HL-60 (cell line): Measurements from ENCODE around the gene LRCH2.

Experiments used
- DNase-seq, 2 experiments: peaks; one replicate each; pipeline ENCODE4 v3.0.0-alpha.2; 2010 to 2020; ENCODE audit warnings: low read depth in 1 of 2, low spot score in 1 of 2
- H3K27ac ChIP-seq: fragments of 250-450 bp; sonication (Bioruptor Pico); replicated peaks from 2 replicates; pipeline ENCODE4 v1.5.1; 2020; ENCODE audit warnings: mild to moderate bottlenecking, moderate library complexity
- H3K27me3 ChIP-seq: fragments of 250-450 bp; sonication (Bioruptor Pico); 2 replicates; pipeline ENCODE4 v1.5.1; 2021; ENCODE audit warnings: mild to moderate bottlenecking, moderate library complexity; ENCODE audit not compliant: insufficient read depth, poor library complexity, severe bottlenecking
- H3K4me3 ChIP-seq: replicated peaks from 2 replicates; pipeline ENCODE4 v1.5.1; 2011; ENCODE audit warnings: mild to moderate bottlenecking, control low read depth, low read length; ENCODE audit not compliant: insufficient read depth
- GABPA ChIP-seq: IDR thresholded peaks from 2 replicates; pipeline ENCODE4 v1.6.1; 2012; ENCODE audit warnings: low read depth
- POLR2AphosphoS5 ChIP-seq: IDR thresholded peaks from 2 replicates; pipeline ENCODE4 v1.6.1; 2012; ENCODE audit warnings: low read depth
- SPI1 ChIP-seq: IDR thresholded peaks from 2 replicates; pipeline ENCODE4 v1.6.1; 2012; ENCODE audit warnings: low read depth, mild to moderate bottlenecking, borderline replicate concordance
- TF ChIP-seq, protein P1 (sequence below): IDR thresholded peaks from 2 replicates; pipeline ENCODE4 v1.6.1; 2012; ENCODE audit warnings: low read depth; ENCODE audit not compliant: insufficient replicate concordance
- TF ChIP-seq, protein P2 (sequence below): IDR thresholded peaks from one replicate; pipeline ENCODE4 v1.5.1; 2011; ENCODE audit warnings: low read length, control low read depth, inconsistent platforms; ENCODE audit not compliant: insufficient read depth

The LRCH2 gene

DNA sequence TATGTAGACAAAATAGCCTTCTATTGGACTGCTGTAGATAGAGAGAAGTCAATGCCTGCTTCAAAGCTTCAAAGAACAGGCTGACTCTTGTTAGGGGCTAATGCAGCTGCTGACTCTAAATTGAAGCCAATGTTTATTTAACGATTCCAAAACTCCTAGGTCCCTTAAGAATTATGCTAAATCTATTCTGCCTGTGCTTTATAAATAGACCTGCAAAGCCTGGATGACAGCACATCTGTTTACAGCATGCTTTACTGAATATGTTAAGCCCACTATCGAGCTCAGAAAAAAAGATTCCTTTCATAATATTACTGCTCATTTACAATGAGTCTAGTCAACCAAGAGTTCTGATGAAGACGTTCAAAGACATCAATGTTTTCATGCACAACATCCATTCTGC is 99.5 kb downstream of the LRCH2 start:
- Histone ChIP-seq H3K27ac (no peak overlapping the region), H3K27me3 (no peaks in the 10 kb centered on the region), H3K4me3 (no peak overlapping the region)
- TF ChIP-seq, protein P1, sequence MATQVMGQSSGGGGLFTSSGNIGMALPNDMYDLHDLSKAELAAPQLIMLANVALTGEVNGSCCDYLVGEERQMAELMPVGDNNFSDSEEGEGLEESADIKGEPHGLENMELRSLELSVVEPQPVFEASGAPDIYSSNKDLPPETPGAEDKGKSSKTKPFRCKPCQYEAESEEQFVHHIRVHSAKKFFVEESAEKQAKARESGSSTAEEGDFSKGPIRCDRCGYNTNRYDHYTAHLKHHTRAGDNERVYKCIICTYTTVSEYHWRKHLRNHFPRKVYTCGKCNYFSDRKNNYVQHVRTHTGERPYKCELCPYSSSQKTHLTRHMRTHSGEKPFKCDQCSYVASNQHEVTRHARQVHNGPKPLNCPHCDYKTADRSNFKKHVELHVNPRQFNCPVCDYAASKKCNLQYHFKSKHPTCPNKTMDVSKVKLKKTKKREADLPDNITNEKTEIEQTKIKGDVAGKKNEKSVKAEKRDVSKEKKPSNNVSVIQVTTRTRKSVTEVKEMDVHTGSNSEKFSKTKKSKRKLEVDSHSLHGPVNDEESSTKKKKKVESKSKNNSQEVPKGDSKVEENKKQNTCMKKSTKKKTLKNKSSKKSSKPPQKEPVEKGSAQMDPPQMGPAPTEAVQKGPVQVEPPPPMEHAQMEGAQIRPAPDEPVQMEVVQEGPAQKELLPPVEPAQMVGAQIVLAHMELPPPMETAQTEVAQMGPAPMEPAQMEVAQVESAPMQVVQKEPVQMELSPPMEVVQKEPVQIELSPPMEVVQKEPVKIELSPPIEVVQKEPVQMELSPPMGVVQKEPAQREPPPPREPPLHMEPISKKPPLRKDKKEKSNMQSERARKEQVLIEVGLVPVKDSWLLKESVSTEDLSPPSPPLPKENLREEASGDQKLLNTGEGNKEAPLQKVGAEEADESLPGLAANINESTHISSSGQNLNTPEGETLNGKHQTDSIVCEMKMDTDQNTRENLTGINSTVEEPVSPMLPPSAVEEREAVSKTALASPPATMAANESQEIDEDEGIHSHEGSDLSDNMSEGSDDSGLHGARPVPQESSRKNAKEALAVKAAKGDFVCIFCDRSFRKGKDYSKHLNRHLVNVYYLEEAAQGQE: no peak
- TF ChIP-seq SPI1: no peak
- TF ChIP-seq POLR2AphosphoS5: no peak
- no peak for TF ChIP-seq GABPA
- TF ChIP-seq, protein P2, sequence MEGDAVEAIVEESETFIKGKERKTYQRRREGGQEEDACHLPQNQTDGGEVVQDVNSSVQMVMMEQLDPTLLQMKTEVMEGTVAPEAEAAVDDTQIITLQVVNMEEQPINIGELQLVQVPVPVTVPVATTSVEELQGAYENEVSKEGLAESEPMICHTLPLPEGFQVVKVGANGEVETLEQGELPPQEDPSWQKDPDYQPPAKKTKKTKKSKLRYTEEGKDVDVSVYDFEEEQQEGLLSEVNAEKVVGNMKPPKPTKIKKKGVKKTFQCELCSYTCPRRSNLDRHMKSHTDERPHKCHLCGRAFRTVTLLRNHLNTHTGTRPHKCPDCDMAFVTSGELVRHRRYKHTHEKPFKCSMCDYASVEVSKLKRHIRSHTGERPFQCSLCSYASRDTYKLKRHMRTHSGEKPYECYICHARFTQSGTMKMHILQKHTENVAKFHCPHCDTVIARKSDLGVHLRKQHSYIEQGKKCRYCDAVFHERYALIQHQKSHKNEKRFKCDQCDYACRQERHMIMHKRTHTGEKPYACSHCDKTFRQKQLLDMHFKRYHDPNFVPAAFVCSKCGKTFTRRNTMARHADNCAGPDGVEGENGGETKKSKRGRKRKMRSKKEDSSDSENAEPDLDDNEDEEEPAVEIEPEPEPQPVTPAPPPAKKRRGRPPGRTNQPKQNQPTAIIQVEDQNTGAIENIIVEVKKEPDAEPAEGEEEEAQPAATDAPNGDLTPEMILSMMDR: no peak
- DNase-seq: no peak

DNA sequence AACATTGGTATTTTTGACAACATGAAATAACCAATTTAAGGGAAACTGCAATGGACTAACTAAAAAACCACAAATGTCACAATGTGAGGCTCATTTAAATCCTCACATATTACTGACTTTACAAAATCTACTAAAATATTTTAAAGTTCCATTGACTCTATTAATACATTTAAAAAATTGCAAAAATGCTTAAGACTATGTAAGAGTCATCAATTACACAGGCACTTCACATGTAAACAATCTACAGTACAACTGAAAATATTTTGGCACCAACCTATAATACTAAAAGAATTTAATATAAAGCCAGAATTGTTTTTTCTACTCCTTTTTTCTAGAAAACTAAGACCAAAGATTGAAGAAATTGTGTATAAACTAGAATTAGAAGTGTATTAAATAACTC is 121.5 kb downstream of the LRCH2 start:
- Histone ChIP-seq H3K27ac (no peak overlapping the region), H3K27me3 (no peaks in the 10 kb centered on the region), H3K4me3 (no peak overlapping the region)
- TF ChIP-seq POLR2AphosphoS5 (no peak), GABPA (no peak), SPI1 (no peak)
- TF ChIP-seq, protein P2: no peak
- TF ChIP-seq, protein P1: no peak
- no peak for DNase-seq

DNA sequence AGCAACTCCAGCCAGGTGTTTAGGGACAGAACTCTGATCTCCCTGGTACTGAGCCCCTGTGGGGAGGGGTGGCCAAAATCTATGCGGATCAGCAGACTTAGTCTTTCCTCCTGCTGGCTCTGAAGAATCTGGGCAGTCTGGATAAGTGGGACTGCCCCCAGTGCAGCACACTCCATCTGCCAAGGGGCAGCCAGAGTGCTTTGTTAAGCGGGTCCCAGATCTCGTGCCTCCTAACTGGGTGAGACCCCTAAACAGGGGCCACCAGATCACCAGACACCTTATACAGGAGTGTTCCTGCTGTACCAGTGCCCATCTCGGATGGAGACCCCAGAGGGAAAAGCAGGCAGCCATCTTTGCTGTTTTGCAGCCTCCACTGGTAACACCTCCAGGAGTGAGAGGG is 135.0 kb downstream of the LRCH2 start:
- Histone ChIP-seq H3K4me3 (no peak overlapping the region), H3K27ac (no peak overlapping the region), H3K27me3 (no peaks in the 10 kb centered on the region)
- TF ChIP-seq, protein P2: no peak
- TF ChIP-seq, protein P1: no peak
- TF ChIP-seq POLR2AphosphoS5 (no peak), GABPA (no peak), SPI1 (no peak)
- no peak for DNase-seq
